OCI-LY7 (cell line): ENCODE measurements around the gene DLGAP4. TPM values are rescaled to one million over a fixed set of nuclear protein-coding genes. Genes with fewer than 3 reads are reported as not detected.

Experiments
- BruUV-seq: library from RNA; stranded (reverse); fragments of 400-500 nt; replicated peaks from 2 replicates; lab custom pipeline; 2021; lab: Mats Ljungman, UMichigan
- CTCF ChIA-PET: fragments of 300-600 bp; sonication (Branson Sonifier 250); formaldehyde crosslinking; loops from one replicate; lab custom pipeline; 2022; ENCODE audit warnings: antibody characterized with exemption; ENCODE audit not compliant: unreplicated experiment; lab: Charles Lee
- POLR2A ChIA-PET: fragments of 300-600 bp; sonication (Branson Sonifier 250); formaldehyde crosslinking; loops from one replicate; lab custom pipeline; 2022; ENCODE audit warnings: antibody characterized with exemption; lab: Charles Lee
- DNase-seq: peaks from one replicate; pipeline ENCODE4 v3.0.0-alpha.2; 2015; ENCODE audit warnings: low spot score
- H2AFZ ChIP-seq: fragments of 200-600 bp; sonication (generic), shearing (Covaris generic); 2 replicates; pipeline ENCODE4 v1.6.1; 2014; ENCODE audit warnings: mild to moderate bottlenecking, antibody characterized with exemption, low read length, moderate library complexity
- H3K27ac ChIP-seq: fragments of 200-600 bp; sonication (generic); 2 replicates; pipeline ENCODE4 v1.5.1; 2014; ENCODE audit warnings: mixed run types, low read depth, mild to moderate bottlenecking, moderate library complexity, low read length, inconsistent platforms; ENCODE audit not compliant: poor library complexity, severe bottlenecking
- H3K36me3 ChIP-seq: fragments of 200-600 bp; sonication (generic); 2 replicates; pipeline ENCODE4 v1.6.1; 2014; ENCODE audit warnings: mild to moderate bottlenecking, antibody characterized with exemption, low read length, moderate library complexity, mixed read lengths; ENCODE audit not compliant: insufficient read depth
- H3K4me1 ChIP-seq: fragments of 200-600 bp; sonication (generic); 2 replicates; pipeline ENCODE4 v1.5.1; 2014; ENCODE audit warnings: mild to moderate bottlenecking, low read length; ENCODE audit not compliant: insufficient read depth, poor library complexity, severe bottlenecking
- H3K4me2 ChIP-seq: fragments of 200-600 bp; sonication (generic); 2 replicates; pipeline ENCODE4 v1.6.1; 2014; ENCODE audit warnings: mild to moderate bottlenecking, low read length
- H3K4me3 ChIP-seq: fragments of 200-600 bp; sonication (generic); 2 replicates; pipeline ENCODE4 v1.5.1; 2014; ENCODE audit warnings: mild to moderate bottlenecking, low read depth, low read length; ENCODE audit not compliant: poor library complexity, severe bottlenecking
- H3K79me2 ChIP-seq: fragments of 200-600 bp; sonication (generic); 2 replicates; pipeline ENCODE4 v1.6.1; 2016; ENCODE audit warnings: low read depth, mild to moderate bottlenecking, low read length, moderate library complexity, mixed read lengths; ENCODE audit not compliant: insufficient read depth
- H3K9me2 ChIP-seq: fragments of 200-600 bp; sonication (generic); 2 replicates; pipeline ENCODE4 v1.6.1; 2016; ENCODE audit warnings: mild to moderate bottlenecking, low read length, mixed read lengths; ENCODE audit not compliant: insufficient read depth
- H3K9me3 ChIP-seq: fragments of 200-600 bp; sonication (generic); 2 replicates; pipeline ENCODE4 v1.6.1; 2014; ENCODE audit warnings: mild to moderate bottlenecking, mixed run types, low read length, mixed read lengths
- H4K20me1 ChIP-seq: fragments of 200-600 bp; sonication (generic); 2 replicates; pipeline ENCODE4 v1.6.1; 2014; ENCODE audit warnings: mild to moderate bottlenecking, antibody characterized with exemption, low read length, moderate library complexity, mixed read lengths; ENCODE audit not compliant: insufficient read depth
- CTCF ChIP-seq: fragments of 200-600 bp; sonication (generic); conservative IDR thresholded peaks from 2 replicates; pipeline ENCODE4 v1.5.1; 2014; ENCODE audit warnings: mild to moderate bottlenecking, antibody characterized with exemption, low read length, moderate library complexity, mixed read lengths
- EZH2phosphoT487 ChIP-seq: fragments of 200-600 bp; sonication (generic); IDR thresholded peaks from 2 replicates; pipeline ENCODE4 v1.6.1; 2018; ENCODE audit warnings: low read depth, borderline replicate concordance, mild to moderate bottlenecking, mixed run types, antibody characterized with exemption, low read length, moderate library complexity, mixed read lengths
- intact Hi-C: fragments of 100-400 bp; cut with micrococcal nuclease; formaldehyde crosslinking; loops from one replicate; pipeline ENCODE4 v1.10.0; 2022; ENCODE audit not compliant: unreplicated experiment
- total RNA-seq, 2 experiments: library from RNA; depleted of rRNA in 1 of 2; stranded (reverse); fragments of >200 nt in 1 of 2; shearing (Covaris generic) in 1 of 2; gene quantifications; 2 replicates each; pipeline ENCODE4 v1.2.3, GENCODE V29; 2014 to 2022

The DLGAP4 gene
- total RNA-seq, 2 experiments from 2014 or later = 7.7 to 41.6 TPM

GRCh38 chr20:36483209-36483918, 177.2 kb downstream of the DLGAP4 start:
- CTCF ChIA-PET = no interaction called here
- no peaks in the 10 kb centered on the region for H3K36me3 ChIP-seq
- H3K9me2 ChIP-seq = no peaks in the 10 kb centered on the region
- POLR2A ChIA-PET = interaction anchor here (0.5 to 0.8 kb wide), 3 partner anchors 12 to 174 kb away, joined by 3 read pairs; no protein-coding TSS in a partner anchor
- H3K79me2 ChIP-seq = no peaks in the 10 kb centered on the region; the same call in 1 of the 2 replicates
- no peak for TF ChIP-seq CTCF
- no peak for TF ChIP-seq EZH2phosphoT487
- H3K9me3 ChIP-seq = no peaks in the 10 kb centered on the region
- H3K27ac ChIP-seq = no peak overlapping the region
- no TSS peak for BruUV-seq
- H4K20me1 ChIP-seq = peaks cover 9% of the 10 kb centered on the region
- no peak overlapping the region for H2AFZ ChIP-seq
- no peak overlapping the region for H3K4me3 ChIP-seq
- H3K4me1 ChIP-seq = peaks cover 14% of the 10 kb centered on the region
- intact Hi-C loops = no loop called here
- no peak for DNase-seq
- H3K4me2 ChIP-seq = no peak overlapping the region

GRCh38 chr20:36483919-36484808, 178.0 kb downstream of the DLGAP4 start:
- no peaks in the 10 kb centered on the region; the same call in 1 of the 2 replicates for H3K79me2 ChIP-seq
- ChIA-PET CTCF (no interaction called here), POLR2A (interaction anchor here (0.7 kb wide), 1 partner anchor 22 kb away, joined by 3 read pairs; no protein-coding TSS in a partner anchor)
- no peaks in the 10 kb centered on the region for H3K36me3 ChIP-seq
- no peaks in the 10 kb centered on the region for H3K9me2 ChIP-seq
- H3K27ac ChIP-seq = no peak overlapping the region
- H4K20me1 ChIP-seq = peaks cover 9% of the 10 kb centered on the region
- H3K4me2 ChIP-seq = 0 out of 2 replicates have a peak overlapping the region, but pooled peaks have one; percentile 13
- H2AFZ ChIP-seq = no peak overlapping the region
- DNase-seq = no peak
- no peak overlapping the region for H3K4me3 ChIP-seq
- H3K9me3 ChIP-seq = no peaks in the 10 kb centered on the region
- intact Hi-C loops = no loop called here
- TF ChIP-seq EZH2phosphoT487 (no peak), CTCF (no peak)
- BruUV-seq = no TSS peak
- H3K4me1 ChIP-seq = peaks cover 14% of the 10 kb centered on the region
